AG09309 (cell line): ENCODE measurements around the gene PDLIM5.

Source experiments
- DNase-seq: peaks from one replicate; pipeline ENCODE4 v3.0.0-alpha.2; 2010; ENCODE audit warnings: low read depth
- H3K4me3 ChIP-seq: 2 replicates; pipeline ENCODE4 v1.5.1; 2011; ENCODE audit warnings: mild to moderate bottlenecking, low read depth, low read length, moderate library complexity; ENCODE audit not compliant: control insufficient read depth
- TF ChIP-seq, protein P1 (sequence below): IDR thresholded peaks from 2 replicates; pipeline ENCODE4 v1.5.1; 2011; ENCODE audit warnings: mild to moderate bottlenecking, low read depth, low read length, inconsistent platforms; ENCODE audit not compliant: insufficient read depth, control insufficient read depth; ENCODE audit errors: missing control alignments

The PDLIM5 gene

DNA sequence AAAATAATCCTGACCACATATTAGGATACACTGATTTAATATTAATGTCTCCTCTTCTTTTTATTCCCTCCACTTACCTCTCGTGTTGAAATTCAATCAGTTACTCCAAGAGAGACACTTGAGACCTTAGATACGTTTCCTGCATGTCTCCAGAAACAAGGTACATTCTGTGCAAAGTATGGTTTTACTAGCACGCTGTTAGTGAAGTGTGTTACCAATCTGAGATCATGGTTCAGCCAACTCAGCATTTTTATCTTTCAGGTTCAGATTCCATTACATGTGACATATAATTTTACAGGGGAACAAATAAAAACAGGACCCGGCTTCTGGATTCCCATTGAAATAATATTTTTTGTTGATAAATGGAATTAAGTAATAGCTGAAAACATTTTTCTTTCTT is 32.2 kb downstream of the PDLIM5 start:
- no peak for DNase-seq
- TF ChIP-seq, protein P1, sequence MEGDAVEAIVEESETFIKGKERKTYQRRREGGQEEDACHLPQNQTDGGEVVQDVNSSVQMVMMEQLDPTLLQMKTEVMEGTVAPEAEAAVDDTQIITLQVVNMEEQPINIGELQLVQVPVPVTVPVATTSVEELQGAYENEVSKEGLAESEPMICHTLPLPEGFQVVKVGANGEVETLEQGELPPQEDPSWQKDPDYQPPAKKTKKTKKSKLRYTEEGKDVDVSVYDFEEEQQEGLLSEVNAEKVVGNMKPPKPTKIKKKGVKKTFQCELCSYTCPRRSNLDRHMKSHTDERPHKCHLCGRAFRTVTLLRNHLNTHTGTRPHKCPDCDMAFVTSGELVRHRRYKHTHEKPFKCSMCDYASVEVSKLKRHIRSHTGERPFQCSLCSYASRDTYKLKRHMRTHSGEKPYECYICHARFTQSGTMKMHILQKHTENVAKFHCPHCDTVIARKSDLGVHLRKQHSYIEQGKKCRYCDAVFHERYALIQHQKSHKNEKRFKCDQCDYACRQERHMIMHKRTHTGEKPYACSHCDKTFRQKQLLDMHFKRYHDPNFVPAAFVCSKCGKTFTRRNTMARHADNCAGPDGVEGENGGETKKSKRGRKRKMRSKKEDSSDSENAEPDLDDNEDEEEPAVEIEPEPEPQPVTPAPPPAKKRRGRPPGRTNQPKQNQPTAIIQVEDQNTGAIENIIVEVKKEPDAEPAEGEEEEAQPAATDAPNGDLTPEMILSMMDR = no peak
- no peak overlapping the region for H3K4me3 ChIP-seq

DNA sequence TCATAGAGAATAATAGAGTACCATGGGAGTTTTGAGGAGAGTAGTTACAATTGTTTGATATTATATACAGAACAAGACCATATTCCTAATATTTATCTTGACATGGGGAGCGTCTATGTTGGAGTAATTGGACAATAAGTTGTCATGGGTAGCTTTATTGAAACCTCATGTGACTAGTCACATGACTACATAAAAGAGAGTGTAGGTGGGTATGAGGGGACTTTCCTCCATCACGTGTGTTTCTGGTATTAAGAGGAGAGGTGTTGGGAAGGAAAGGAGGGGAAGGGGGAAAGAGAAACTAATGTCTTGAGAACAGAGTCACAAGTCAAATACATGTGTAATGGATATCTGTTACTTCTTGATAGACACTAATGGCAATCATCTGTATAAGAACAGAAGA is 33.1 kb downstream of the PDLIM5 start:
- DNase-seq = no peak
- H3K4me3 ChIP-seq = no peak overlapping the region
- TF ChIP-seq, protein P1 = no peak

DNA sequence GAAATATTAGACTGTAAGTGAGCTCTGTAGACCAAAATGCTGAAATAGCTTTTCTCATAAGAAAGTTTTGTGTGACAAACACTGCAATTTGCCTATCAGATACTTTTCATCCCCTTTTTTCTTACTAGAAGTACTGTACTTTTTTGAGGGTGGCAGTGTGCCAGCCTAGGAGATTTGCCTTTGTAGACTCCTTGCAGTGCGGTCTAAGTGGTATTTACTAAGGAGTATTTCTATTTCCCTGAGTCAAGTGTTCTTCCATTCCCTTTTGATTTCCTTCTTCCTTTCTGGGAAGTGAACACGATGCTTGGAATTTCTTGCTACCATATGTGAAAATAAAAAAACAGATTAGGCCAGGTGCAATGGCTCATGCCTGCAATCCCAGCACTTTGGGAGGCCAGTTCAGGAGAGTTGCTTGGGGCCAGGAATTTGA is 34.6 kb downstream of the PDLIM5 start:
- H3K4me3 ChIP-seq = no peak overlapping the region
- TF ChIP-seq, protein P1 = no peak
- DNase-seq = no peak

DNA sequence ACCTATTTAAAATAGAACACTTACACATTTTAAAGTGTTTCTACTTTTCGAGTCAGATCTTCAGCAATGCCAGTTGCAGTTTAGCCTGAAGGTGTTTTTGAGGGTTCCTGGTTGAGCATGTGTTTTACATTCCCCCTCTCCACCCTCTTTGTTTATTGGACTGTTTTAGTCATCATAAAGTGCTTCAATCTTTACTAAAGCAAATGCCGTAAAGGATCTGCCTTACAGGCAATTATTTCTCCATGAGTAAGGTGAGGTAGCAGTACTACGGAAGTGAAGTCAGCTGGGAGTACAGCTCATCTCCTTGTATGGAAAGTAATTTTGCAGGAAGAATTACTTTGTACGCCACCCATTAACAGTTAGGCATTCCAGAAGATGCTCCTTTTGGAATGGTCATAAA is 36.9 kb downstream of the PDLIM5 start:
- TF ChIP-seq, protein P1 = no peak
- H3K4me3 ChIP-seq = no peak overlapping the region
- DNase-seq = peak; percentile 55

DNA sequence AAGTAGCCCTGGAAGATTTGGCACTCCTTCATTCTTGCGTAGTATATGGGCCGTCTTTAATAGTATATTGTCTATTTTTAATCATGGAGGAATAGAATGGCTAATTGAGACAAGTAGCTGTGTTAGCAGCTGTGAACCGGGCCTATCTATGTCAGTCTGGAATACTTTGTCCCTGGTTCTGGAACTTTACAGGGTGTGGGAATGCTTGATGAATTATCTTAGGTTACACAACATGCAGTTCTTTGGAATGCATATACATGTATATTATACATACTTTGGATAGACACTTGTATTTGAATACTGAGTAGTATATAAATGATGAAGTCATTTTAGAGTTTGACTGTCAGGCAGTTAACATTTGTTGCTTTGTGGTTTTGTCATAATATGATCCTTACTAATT is 37.4 kb downstream of the PDLIM5 start:
- H3K4me3 ChIP-seq = no peak overlapping the region
- TF ChIP-seq, protein P1 = no peak
- no peak for DNase-seq

DNA sequence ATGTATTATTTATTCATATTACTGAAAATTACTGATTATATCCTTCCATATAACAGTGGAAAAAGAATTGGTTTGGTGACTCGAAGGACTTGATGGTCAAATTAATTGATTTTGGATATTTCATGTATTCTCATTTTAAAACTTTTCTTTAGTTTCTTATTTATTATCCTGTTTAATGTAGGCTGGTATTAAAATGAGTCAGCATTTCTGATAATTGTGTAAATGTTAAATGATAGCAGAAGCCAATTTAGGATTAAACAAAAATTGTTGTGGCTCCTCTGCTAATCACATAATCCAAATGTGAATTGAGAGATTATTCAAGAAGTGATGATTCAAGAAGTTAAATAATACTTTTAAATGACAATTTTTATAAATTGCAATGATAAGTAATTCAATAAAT is 38.7 kb downstream of the PDLIM5 start:
- no peak overlapping the region for H3K4me3 ChIP-seq
- TF ChIP-seq, protein P1 = no peak
- no peak for DNase-seq

DNA sequence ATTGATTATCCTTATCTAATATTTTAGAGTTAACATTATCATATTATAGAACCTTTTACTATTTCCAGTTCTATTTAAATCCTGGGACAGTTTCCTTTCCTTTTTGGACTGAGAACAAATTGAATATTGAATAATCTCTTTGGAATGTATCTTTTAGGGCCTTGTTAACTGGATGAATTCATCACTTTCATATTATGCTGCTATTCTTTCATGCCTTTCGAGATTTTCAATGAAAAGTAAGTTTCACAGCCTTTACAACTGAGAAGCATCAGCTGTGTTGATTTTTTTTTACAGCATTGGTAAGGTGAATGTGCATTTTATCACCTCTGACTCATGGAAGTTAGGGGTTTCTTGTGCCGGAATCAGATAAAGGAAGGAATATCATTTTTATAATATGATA is 39.6 kb downstream of the PDLIM5 start:
- no peak overlapping the region for H3K4me3 ChIP-seq
- no peak for DNase-seq
- TF ChIP-seq, protein P1 = no peak
